C4-2B (cell line): Measurements from ENCODE around the gene TWIST1.

ENCODE experiments used
- H3K27ac ChIP-seq: fragments of 450-650 bp; 2 replicates; pipeline ENCODE4 v1.5.1; 2017
- ZFX ChIP-seq: fragments of 450-650 bp; IDR thresholded peaks from 2 replicates; pipeline ENCODE4 v1.6.1; 2017
- TF ChIP-seq, protein P1 (sequence below): fragments of 450-650 bp; conservative IDR thresholded peaks from 2 replicates; pipeline ENCODE4 v1.5.1; 2017; ENCODE audit warnings: mild to moderate bottlenecking

Gene TWIST1

DNA sequence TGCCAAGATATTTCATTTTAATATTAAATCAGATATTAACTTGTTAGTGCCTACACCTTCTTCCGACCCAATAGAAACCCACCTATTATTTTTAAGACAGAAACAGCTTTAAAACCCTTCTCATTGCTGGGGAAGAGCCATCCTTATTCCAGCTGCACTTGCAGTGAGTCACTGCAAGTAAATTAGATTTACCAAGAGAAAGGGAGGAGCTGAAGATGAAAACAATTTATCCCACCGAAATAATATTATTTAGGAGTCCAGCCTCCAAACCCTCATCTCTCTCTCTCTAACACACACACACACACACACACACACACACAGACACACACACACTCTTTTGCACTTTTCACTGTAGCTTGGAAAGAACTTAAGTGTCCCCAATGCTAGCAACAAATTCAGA, 26.9 kb downstream of the TWIST1 start:
- no peak for TF ChIP-seq ZFX
- TF ChIP-seq, protein P1, sequence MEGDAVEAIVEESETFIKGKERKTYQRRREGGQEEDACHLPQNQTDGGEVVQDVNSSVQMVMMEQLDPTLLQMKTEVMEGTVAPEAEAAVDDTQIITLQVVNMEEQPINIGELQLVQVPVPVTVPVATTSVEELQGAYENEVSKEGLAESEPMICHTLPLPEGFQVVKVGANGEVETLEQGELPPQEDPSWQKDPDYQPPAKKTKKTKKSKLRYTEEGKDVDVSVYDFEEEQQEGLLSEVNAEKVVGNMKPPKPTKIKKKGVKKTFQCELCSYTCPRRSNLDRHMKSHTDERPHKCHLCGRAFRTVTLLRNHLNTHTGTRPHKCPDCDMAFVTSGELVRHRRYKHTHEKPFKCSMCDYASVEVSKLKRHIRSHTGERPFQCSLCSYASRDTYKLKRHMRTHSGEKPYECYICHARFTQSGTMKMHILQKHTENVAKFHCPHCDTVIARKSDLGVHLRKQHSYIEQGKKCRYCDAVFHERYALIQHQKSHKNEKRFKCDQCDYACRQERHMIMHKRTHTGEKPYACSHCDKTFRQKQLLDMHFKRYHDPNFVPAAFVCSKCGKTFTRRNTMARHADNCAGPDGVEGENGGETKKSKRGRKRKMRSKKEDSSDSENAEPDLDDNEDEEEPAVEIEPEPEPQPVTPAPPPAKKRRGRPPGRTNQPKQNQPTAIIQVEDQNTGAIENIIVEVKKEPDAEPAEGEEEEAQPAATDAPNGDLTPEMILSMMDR: no peak
- H3K27ac ChIP-seq: no peak overlapping the region

DNA sequence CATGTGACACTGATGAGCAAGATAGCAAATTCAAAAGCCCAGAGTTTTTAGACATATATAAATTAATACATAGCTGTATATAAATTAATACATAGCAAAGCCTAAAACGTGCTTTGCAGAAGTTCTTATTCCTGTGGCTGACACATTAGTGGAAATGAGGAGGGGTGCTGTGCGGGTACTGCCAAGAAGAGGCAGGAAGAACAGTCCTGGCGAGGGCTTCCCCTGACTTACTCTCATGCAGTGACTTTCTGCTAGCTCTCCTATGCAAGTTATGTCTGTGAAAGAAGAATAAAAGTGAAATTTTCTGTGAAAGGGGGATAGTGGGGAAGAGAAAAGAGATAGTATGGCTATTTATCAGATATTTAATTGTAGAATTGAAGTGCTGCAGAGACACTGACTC, 27.6 kb downstream of the TWIST1 start:
- TF ChIP-seq ZFX: no peak
- TF ChIP-seq, protein P1: no peak
- no peak overlapping the region for H3K27ac ChIP-seq

DNA sequence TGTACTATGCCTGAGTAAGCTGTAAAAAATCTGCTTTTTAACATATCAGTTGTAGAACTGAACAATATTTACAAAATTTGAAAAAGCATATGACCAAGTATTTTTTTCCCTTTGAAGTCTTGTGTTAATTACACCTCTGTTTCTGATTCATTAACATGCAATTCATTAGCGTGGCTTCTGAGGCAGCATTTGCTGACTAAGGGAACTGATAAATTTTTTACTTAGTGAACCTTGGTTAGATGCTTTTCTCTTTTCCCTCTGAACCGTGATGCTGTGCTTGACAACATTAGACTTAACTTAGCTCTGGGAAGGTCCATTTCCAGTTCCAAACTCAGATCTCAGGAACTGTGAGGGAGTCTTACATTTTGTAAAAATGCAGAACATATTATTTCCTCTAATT, 28.1 kb downstream of the TWIST1 start:
- TF ChIP-seq, protein P1: no peak
- TF ChIP-seq ZFX: no peak

GRCh38 chr7:19080093-19080492, 37.3 kb downstream of the TWIST1 start:
- no peak overlapping the region for H3K27ac ChIP-seq

More for the DNA sequence above, 28.1 kb downstream of the TWIST1 start:
- H3K27ac ChIP-seq: no peak overlapping the region

DNA sequence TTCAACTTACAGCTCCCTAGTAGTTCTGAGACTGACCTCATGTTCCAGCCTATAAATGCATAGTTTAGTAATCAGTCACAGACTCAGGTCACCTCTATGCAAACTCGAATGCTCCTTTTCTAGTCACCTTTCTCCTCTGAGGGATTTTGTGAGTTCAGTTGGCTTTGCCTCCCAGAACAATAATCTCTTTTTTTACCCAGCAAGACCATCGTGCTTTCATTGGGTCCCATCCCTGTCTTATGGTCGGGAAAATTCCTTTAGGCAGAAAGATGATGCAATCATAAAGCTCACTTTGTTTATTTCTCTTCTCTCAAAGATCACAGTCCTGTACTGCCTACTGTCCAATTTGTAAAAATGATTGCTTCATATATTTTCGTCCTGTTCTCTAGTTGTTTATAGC, 38.4 kb downstream of the TWIST1 start:
- no peak for TF ChIP-seq ZFX
- TF ChIP-seq, protein P1: no peak
- H3K27ac ChIP-seq: no peak overlapping the region

More at GRCh38 chr7:19080093-19080492, 37.3 kb downstream of the TWIST1 start:
- TF ChIP-seq, protein P1: no peak
- no peak for TF ChIP-seq ZFX

DNA sequence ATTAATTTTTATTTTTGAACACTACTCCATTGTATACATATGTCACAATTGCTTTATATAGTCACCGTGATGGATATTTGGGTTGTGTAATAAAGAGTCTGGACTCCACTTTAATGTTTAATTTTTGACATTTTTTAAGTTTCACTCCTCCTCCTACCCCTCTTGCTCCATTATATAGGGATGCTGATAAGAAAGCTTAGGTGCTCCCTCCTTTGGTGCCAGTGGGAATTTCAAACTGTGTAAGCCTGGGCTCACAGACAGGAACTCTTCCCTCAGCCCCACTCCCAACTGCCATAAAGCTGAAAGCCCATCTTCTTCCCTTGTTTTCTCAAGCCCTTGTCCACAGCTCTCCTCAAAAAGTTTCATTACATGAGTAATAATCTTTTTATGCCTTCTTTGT, 47.6 kb downstream of the TWIST1 start:
- TF ChIP-seq, protein P1: 0 out of 2 replicates have a peak, but pooled peaks have one; percentile 4
- no peak for TF ChIP-seq ZFX
- no peak overlapping the region for H3K27ac ChIP-seq

DNA sequence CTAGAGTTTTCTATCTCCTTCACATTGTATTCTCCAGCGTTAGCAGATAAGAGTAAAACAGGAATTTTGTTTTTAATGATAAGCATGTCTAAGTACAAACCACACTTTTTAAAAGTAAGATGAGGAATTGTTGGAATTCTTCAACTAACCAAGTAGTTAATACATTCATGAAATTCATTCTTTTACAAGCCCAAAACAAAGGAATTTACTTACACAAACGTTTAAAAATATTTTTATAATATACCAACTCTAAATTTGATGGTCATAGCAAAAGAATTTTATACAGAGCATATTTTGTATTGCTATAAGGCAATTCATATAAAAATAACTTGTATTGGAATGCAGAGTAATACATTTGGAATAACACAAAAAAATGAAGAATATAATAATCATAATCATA, 51.3 kb downstream of the TWIST1 start:
- TF ChIP-seq, protein P1: no peak
- no peak for TF ChIP-seq ZFX
- no peak overlapping the region for H3K27ac ChIP-seq
